ENCODE results near the gene OR2G2. TPM values are rescaled to one million over a fixed set of nuclear protein-coding genes. Genes with fewer than 3 reads are reported as not detected.

The OR2G2 gene
- total RNA-seq, 1 donor: not detected

- Histone ChIP-seq H3K9me3 (ENCODE audit: low read depth, low read length) (no peaks in the 10 kb centered on the region), H3K27me3 (ENCODE audit: insufficient read depth, low read length) (no peaks in the 10 kb centered on the region), H3K4me3 (ENCODE audit: low read length) (no peak overlapping the region), H3K4me1 (ENCODE audit: insufficient read depth, low read length) (no peaks in the 10 kb centered on the region)
These were observed 9.2 kb upstream of the OR2G2 start for GRCh38 chr1:247578946-247579460.

DNA sequence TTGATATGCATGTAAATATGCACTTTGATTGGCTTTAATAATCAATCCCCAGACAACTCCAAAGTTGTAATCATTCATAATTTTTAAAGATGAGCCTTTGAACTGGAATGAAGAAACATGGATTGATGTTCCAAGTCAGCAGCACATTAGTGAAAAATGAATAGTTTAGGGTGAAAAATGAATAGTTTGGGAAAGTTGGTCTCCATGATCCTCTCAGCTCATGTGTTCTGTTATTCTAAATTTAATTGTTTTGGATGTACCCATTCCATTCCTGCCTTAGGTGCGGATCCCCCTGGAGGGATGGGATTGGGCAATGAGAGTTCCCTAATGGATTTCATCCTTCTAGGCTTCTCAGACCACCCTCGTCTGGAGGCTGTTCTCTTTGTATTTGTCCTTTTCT is 17.1 kb downstream of the OR2G2 start, which contains the start of gene OR2G3:
Gene OR2G3 (plus strand): TSS at position 301 of the 400 bp plus-strand sequence. CDS start 0 bp downstream, at position 301.
- Histone ChIP-seq H3K9me3 (ENCODE audit: low read depth, low read length) (no peaks in the 10 kb centered on the region), H3K4me3 (ENCODE audit: low read length) (no peak within 1 kb of the TSS), H3K27me3 (ENCODE audit: insufficient read depth, low read length) (peaks cover 2% of the 10 kb centered on the region)

GRCh38 chr1:247613405-247613804 is 25.2 kb downstream of the OR2G2 start:
- Histone ChIP-seq H3K4me1 (ENCODE audit: insufficient read depth, low read length) (no peaks in the 10 kb centered on the region), H3K27me3 (ENCODE audit: insufficient read depth, low read length) (no peaks in the 10 kb centered on the region), H3K4me3 (ENCODE audit: low read length) (no peak overlapping the region), H3K9me3 (ENCODE audit: low read depth, low read length) (no peaks in the 10 kb centered on the region)

More for the DNA sequence above, 17.1 kb downstream of the OR2G2 start, which contains the start of gene OR2G3:
- no peaks in the 10 kb centered on the region for H3K4me1 ChIP-seq (ENCODE audit: insufficient read depth, low read length)

GRCh38 chr1:247614625-247615024 is 26.5 kb downstream of the OR2G2 start:
- Histone ChIP-seq H3K4me3 (ENCODE audit: low read length) (no peak overlapping the region), H3K4me1 (ENCODE audit: insufficient read depth, low read length) (no peaks in the 10 kb centered on the region), H3K9me3 (ENCODE audit: low read depth, low read length) (no peaks in the 10 kb centered on the region), H3K27me3 (ENCODE audit: insufficient read depth, low read length) (no peaks in the 10 kb centered on the region)

GRCh38 chr1:247627951-247628350 is 39.8 kb downstream of the OR2G2 start:
- no peaks in the 10 kb centered on the region for H3K4me1 ChIP-seq (ENCODE audit: insufficient read depth, low read length)
- H3K4me3 ChIP-seq (ENCODE audit: low read length): no peak overlapping the region
- H3K27me3 ChIP-seq (ENCODE audit: insufficient read depth, low read length): no peaks in the 10 kb centered on the region
- H3K9me3 ChIP-seq (ENCODE audit: low read depth, low read length): no peaks in the 10 kb centered on the region

DNA sequence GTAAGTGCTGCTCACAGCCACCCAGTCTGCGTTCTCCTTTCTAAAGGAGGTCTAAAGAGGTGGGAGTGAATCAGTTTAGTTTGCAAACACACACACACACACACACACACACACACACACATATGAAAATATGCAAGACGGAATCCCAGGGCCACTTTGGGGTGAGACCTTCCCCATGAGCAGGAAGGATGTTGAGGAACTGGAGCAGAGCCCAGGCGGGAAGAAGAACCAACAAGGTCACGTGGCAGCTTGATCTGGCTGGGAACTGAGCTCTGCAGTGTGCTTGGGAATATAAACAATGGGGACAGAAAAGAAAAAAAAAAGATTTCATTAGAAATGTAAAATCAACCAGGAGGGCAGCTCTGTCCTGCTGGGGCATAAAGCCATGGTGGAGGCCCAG is 49.9 kb downstream of the OR2G2 start:
- Histone ChIP-seq H3K4me1 (ENCODE audit: insufficient read depth, low read length) (peaks cover 3% of the 10 kb centered on the region), H3K4me3 (ENCODE audit: low read length) (no peak overlapping the region), H3K27me3 (ENCODE audit: insufficient read depth, low read length) (no peaks in the 10 kb centered on the region), H3K9me3 (ENCODE audit: low read depth, low read length) (no peaks in the 10 kb centered on the region)

GRCh38 chr1:247638781-247639180 is 50.6 kb downstream of the OR2G2 start:
- peaks cover 3% of the 10 kb centered on the region for H3K4me1 ChIP-seq (ENCODE audit: insufficient read depth, low read length)
- no peak overlapping the region for H3K4me3 ChIP-seq (ENCODE audit: low read length)
- no peaks in the 10 kb centered on the region for H3K9me3 ChIP-seq (ENCODE audit: low read depth, low read length)
- no peaks in the 10 kb centered on the region for H3K27me3 ChIP-seq (ENCODE audit: insufficient read depth, low read length)

Other genes with a start within 250 kb of the OR2G2 start
- 648 TPM for gene NLRP3, start 172.2 kb upstream of the OR2G2 start, total RNA-seq
- gene OR2B11, start 130.3 kb upstream of the OR2G2 start, total RNA-seq: 0.10 TPM
- gene OR2C3, start 51.9 kb upstream of the OR2G2 start, total RNA-seq: under 0.01 TPM
- 1.7 TPM for gene GCSAML, start 39.2 kb upstream of the OR2G2 start, total RNA-seq
- not detected for gene OR2G3, start 17.2 kb downstream of the OR2G2 start, total RNA-seq
- 0.21 TPM for gene OR13G1, start 91.4 kb downstream of the OR2G2 start, total RNA-seq
- gene OR6F1, start 128.3 kb downstream of the OR2G2 start, total RNA-seq: not detected
- not detected for gene OR14K1, start 150.3 kb downstream of the OR2G2 start, total RNA-seq
- not detected for gene OR14A2, start 159.8 kb downstream of the OR2G2 start, total RNA-seq
- not detected for gene OR1C1, start 172.2 kb downstream of the OR2G2 start, total RNA-seq
- not detected for gene OR14A16, start 235.8 kb downstream of the OR2G2 start, total RNA-seq

Measured in mononuclear cell (primary cell).